Lung (tissue), 12 donors: ENCODE results near the gene OR6C76. TPM values are rescaled to one million over a fixed set of nuclear protein-coding genes. Genes with fewer than 3 reads are reported as not detected.

Source experiments
- ATAC-seq: fragments of 200-7000 bp; cut with Tn5 transposase; one replicate; pipeline ENCODE4 v1.9.1; 2020; ENCODE audit warnings: moderate number of reproducible peaks; ENCODE audit not compliant: insufficient read depth, low FRiP score
- DNase-seq, 3 donors: peaks; one replicate each; pipeline ENCODE4 v3.0.0-alpha.2; 2013 to 2017
- H3K27ac ChIP-seq, 2 donors: one replicate each; pipeline ENCODE4 v1.5.1; 2013; ENCODE audit warnings: mild to moderate bottlenecking in 2 of 2, moderate library complexity in 2 of 2, control low read depth in 1 of 2, inconsistent platforms in 1 of 2, low read depth in 1 of 2, low read length in 1 of 2
- H3K27me3 ChIP-seq, 3 donors: one replicate each; pipeline ENCODE4 v1.5.1; 2013; ENCODE audit warnings: low read length in 2 of 3; ENCODE audit not compliant: control insufficient read depth in 3 of 3, insufficient read depth in 3 of 3
- H3K36me3 ChIP-seq, 4 donors: one replicate each; pipeline ENCODE4 v1.5.1; 2013; ENCODE audit warnings: low read length in 4 of 4, mild to moderate bottlenecking in 1 of 4, moderate library complexity in 1 of 4; ENCODE audit not compliant: control insufficient read depth in 4 of 4, insufficient read depth in 4 of 4
- H3K4me1 ChIP-seq, 5 donors: one replicate each; pipeline ENCODE4 v1.5.1; 2013; ENCODE audit warnings: low read length in 5 of 5, mild to moderate bottlenecking in 2 of 5, moderate library complexity in 1 of 5; ENCODE audit not compliant: control insufficient read depth in 5 of 5, insufficient read depth in 5 of 5
- H3K4me3 ChIP-seq: one replicate; pipeline ENCODE4 v1.5.1; 2013; ENCODE audit warnings: mild to moderate bottlenecking, control low read depth, moderate library complexity
- H3K9ac ChIP-seq, 2 donors: one replicate each; pipeline ENCODE4 v1.5.1; 2013; ENCODE audit warnings: low read length in 2 of 2, control low read depth in 1 of 2; ENCODE audit not compliant: insufficient read depth in 1 of 2
- H3K9me3 ChIP-seq, 4 donors: one replicate each; pipeline ENCODE4 v1.5.1; 2013; ENCODE audit warnings: low read length in 3 of 4, mild to moderate bottlenecking in 1 of 4, moderate library complexity in 1 of 4; ENCODE audit not compliant: control insufficient read depth in 4 of 4, insufficient read depth in 3 of 4
- WGBS, 2 donors: extraction: QIAGEN DNeasy Blood & Tissue Kit; methylation state at CpG; one replicate each; pipeline ENCODE4 v1.1.7; 2013; 5-methylcytosine and 5-hydroxymethylcytosine counted together
- polyA plus RNA-seq, 2 donors: library from polyadenylated mRNA; stranded (reverse); fragments of 200-250 nt; gene quantifications; one replicate each; pipeline ENCODE4 v1.2.1, GENCODE V29; 2013
- total RNA-seq, 2 donors: library from RNA; depleted of rRNA in 1 of 2; stranded (reverse); fragments of >200 nt in 1 of 2; gene quantifications; one replicate each; pipeline ENCODE4 v1.2.1, GENCODE V29; 2014 to 2021
- TF ChIP-seq, protein P1 (sequence below): IDR thresholded peaks from 2 replicates; pipeline ENCODE4 v1.5.1; 2012; ENCODE audit warnings: mild to moderate bottlenecking; ENCODE audit errors: control extremely low read depth, extremely low read depth
- donor health status: control.
- donor health status: control.
- donor health status: Bipolar disorder and iron deficiency.
- donor health status: healthy.
- donor health status: DM: yes; HTN: yes; CAD: no.

The OR6C76 gene
- total and polyA plus RNA-seq, 4 donors = not detected

- Histone ChIP-seq H3K9ac (no peak overlapping the region), H3K4me3 (no peak overlapping the region), H3K36me3 (no peaks in the 10 kb centered on the region), H3K27me3 (no peaks in the 10 kb centered on the region), H3K9me3 (no peaks in the 10 kb centered on the region), H3K27ac (no peak overlapping the region), H3K4me1 (no peaks in the 10 kb centered on the region)
- DNase-seq (no peak), ATAC-seq (no peak)
- 65 to 71% methylated on average over 2 of the region's 2 CpGs for WGBS, 2 donors
- TF ChIP-seq, protein P1, sequence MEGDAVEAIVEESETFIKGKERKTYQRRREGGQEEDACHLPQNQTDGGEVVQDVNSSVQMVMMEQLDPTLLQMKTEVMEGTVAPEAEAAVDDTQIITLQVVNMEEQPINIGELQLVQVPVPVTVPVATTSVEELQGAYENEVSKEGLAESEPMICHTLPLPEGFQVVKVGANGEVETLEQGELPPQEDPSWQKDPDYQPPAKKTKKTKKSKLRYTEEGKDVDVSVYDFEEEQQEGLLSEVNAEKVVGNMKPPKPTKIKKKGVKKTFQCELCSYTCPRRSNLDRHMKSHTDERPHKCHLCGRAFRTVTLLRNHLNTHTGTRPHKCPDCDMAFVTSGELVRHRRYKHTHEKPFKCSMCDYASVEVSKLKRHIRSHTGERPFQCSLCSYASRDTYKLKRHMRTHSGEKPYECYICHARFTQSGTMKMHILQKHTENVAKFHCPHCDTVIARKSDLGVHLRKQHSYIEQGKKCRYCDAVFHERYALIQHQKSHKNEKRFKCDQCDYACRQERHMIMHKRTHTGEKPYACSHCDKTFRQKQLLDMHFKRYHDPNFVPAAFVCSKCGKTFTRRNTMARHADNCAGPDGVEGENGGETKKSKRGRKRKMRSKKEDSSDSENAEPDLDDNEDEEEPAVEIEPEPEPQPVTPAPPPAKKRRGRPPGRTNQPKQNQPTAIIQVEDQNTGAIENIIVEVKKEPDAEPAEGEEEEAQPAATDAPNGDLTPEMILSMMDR = no peak
Observed at GRCh38 chr12:55469291-55469690, 43.2 kb downstream of the OR6C76 start.

GRCh38 chr12:55470088-55470829 is 44.2 kb downstream of the OR6C76 start, which contains the start of gene OR6C70:
Gene OR6C70, minus strand, starts transcription at chr12:55470138. Its CDS starts 0 bp downstream, at chr12:55470138.
- TF ChIP-seq, protein P1 = no peak
- H3K9ac ChIP-seq = no peak within 1 kb of the TSS
- H3K4me3 ChIP-seq = no peak within 1 kb of the TSS
- ATAC-seq = no peak
- no peak for DNase-seq
- no peaks in the 10 kb centered on the region for H3K4me1 ChIP-seq
- 86 to 91% methylated on average over 3 of the region's 3 CpGs for WGBS, 2 donors
- no peaks in the 10 kb centered on the region for H3K9me3 ChIP-seq
- no peaks in the 10 kb centered on the region for H3K36me3 ChIP-seq
- no peak within 1 kb of the TSS for H3K27ac ChIP-seq
- H3K27me3 ChIP-seq = no peaks in the 10 kb centered on the region

- WGBS, 2 donors = 92 to 95% methylated on average over 1 of the region's 1 CpG
Observed at GRCh38 chr12:55472264-55472663, 46.2 kb downstream of the OR6C76 start.

More at GRCh38 chr12:55472264-55472663, 46.2 kb downstream of the OR6C76 start:
- H3K36me3 ChIP-seq = no peaks in the 10 kb centered on the region
- H3K4me3 ChIP-seq = no peak overlapping the region
- H3K4me1 ChIP-seq = no peaks in the 10 kb centered on the region
- no peaks in the 10 kb centered on the region for H3K9me3 ChIP-seq
- no peak overlapping the region for H3K27ac ChIP-seq
- DNase-seq (no peak), ATAC-seq (no peak)
- TF ChIP-seq, protein P1 = no peak
- no peaks in the 10 kb centered on the region for H3K27me3 ChIP-seq
- no peak overlapping the region for H3K9ac ChIP-seq

Other genes with a start within 250 kb of the OR6C76 start
- not detected for gene OR10A7, start 205.2 kb upstream of the OR6C76 start, total RNA-seq
- gene OR10A7, start 205.2 kb upstream of the OR6C76 start, polyA plus RNA-seq = not detected
- not detected for gene OR6C74, start 181.6 kb upstream of the OR6C76 start, total RNA-seq
- not detected for gene OR6C74, start 181.6 kb upstream of the OR6C76 start, polyA plus RNA-seq
- not detected for gene OR6C6, start 129.7 kb upstream of the OR6C76 start, total RNA-seq
- gene OR6C6, start 129.7 kb upstream of the OR6C76 start, polyA plus RNA-seq = not detected
- gene OR6C1, start 111.9 kb upstream of the OR6C76 start, total RNA-seq = not detected
- gene OR6C1, start 111.9 kb upstream of the OR6C76 start, polyA plus RNA-seq = not detected
- gene OR6C3, start 95.5 kb upstream of the OR6C76 start, total RNA-seq = not detected
- not detected for gene OR6C3, start 95.5 kb upstream of the OR6C76 start, polyA plus RNA-seq
- gene OR6C75, start 63.3 kb upstream of the OR6C76 start, total RNA-seq = not detected
- gene OR6C75, start 63.3 kb upstream of the OR6C76 start, polyA plus RNA-seq = not detected
- gene OR6C65, start 25.7 kb upstream of the OR6C76 start, total RNA-seq = not detected
- not detected for gene OR6C65, start 25.7 kb upstream of the OR6C76 start, polyA plus RNA-seq
- gene OR6C2, start 17.8 kb downstream of the OR6C76 start, total RNA-seq = under 1 TPM in 1 of 2 donors, not detected in 1; 0.14 TPM
- not detected for gene OR6C2, start 17.8 kb downstream of the OR6C76 start, polyA plus RNA-seq
- not detected for gene OR6C70, start 43.9 kb downstream of the OR6C76 start, total RNA-seq
- not detected for gene OR6C70, start 43.9 kb downstream of the OR6C76 start, polyA plus RNA-seq
- gene OR6C68, start 66.1 kb downstream of the OR6C76 start, total RNA-seq = not detected
- gene OR6C68, start 66.1 kb downstream of the OR6C76 start, polyA plus RNA-seq = not detected
- gene OR6C4, start 123.3 kb downstream of the OR6C76 start, total RNA-seq = not detected
- gene OR6C4, start 123.3 kb downstream of the OR6C76 start, polyA plus RNA-seq = not detected
- gene OR2AP1, start 146.2 kb downstream of the OR6C76 start, total RNA-seq = not detected
- not detected for gene OR2AP1, start 146.2 kb downstream of the OR6C76 start, polyA plus RNA-seq
- not detected for gene OR10P1, start 210.6 kb downstream of the OR6C76 start, total RNA-seq
- gene OR10P1, start 210.6 kb downstream of the OR6C76 start, polyA plus RNA-seq = not detected